HG02938 (cell line): ENCODE measurements around the gene NUMA1.
A peak's percentile ranks its signal among the peaks of the same experiment; 100 is the strongest.

Experiments used
- ATAC-seq: cut with Tn5 transposase; IDR thresholded peaks from one replicate; pipeline ENCODE4 v1.9.1; 2021; ENCODE audit warnings: mild to moderate bottlenecking, moderate library complexity; ENCODE audit not compliant: unreplicated experiment

The NUMA1 gene

GRCh38 chr11:72080326-72081183 is at the start of gene NUMA1, which contains the start of gene LRRC51:
Gene NUMA1 (minus strand): TSS chr11:72080542. CDS start chr11:72035943, 44,599 bp downstream.
Gene LRRC51 (plus strand): TSS chr11:72080850. CDS start chr11:72089084, 8,234 bp downstream.
- ATAC-seq, result peak; percentile 96

- no peak for ATAC-seq
These were observed 49.0 kb upstream of the NUMA1 start for GRCh38 chr11:72129381-72129780.

GRCh38 chr11:72127923-72128322 is 47.6 kb upstream of the NUMA1 start:
- ATAC-seq, result no peak

GRCh38 chr11:72125956-72126355 is 45.6 kb upstream of the NUMA1 start:
- ATAC-seq, result no peak

GRCh38 chr11:72124046-72124445 is 43.7 kb upstream of the NUMA1 start:
- ATAC-seq, result no peak

GRCh38 chr11:72123117-72123653 is 42.8 kb upstream of the NUMA1 start:
- no peak for ATAC-seq

- no peak for ATAC-seq
These were observed 42.3 kb upstream of the NUMA1 start for GRCh38 chr11:72122607-72123006.

GRCh38 chr11:72120930-72121329 is 40.6 kb upstream of the NUMA1 start:
- ATAC-seq, result no peak

- ATAC-seq, result no peak
These were observed 38.9 kb upstream of the NUMA1 start for GRCh38 chr11:72119198-72119597.

GRCh38 chr11:72116019-72116755 is 35.8 kb upstream of the NUMA1 start:
- no peak for ATAC-seq

- ATAC-seq, result no peak
These were observed 34.2 kb upstream of the NUMA1 start for GRCh38 chr11:72114570-72114969.

GRCh38 chr11:72112978-72113808 is 32.9 kb upstream of the NUMA1 start:
- no peak for ATAC-seq

- ATAC-seq, result peak; percentile 93
These were observed 32.0 kb upstream of the NUMA1 start, which contains the start of gene ANAPC15 for GRCh38 chr11:72112143-72112977. Gene ANAPC15 (minus strand): TSS chr11:72112695. CDS start chr11:72111276, 1,419 bp downstream.

GRCh38 chr11:72111300-72112142 is 31.2 kb upstream of the NUMA1 start:
- ATAC-seq, result peak; percentile 1

GRCh38 chr11:72105888-72106287 is 25.5 kb upstream of the NUMA1 start, which contains the start of gene TOMT:
Gene TOMT (plus strand): TSS chr11:72105924. CDS start chr11:72105952, 28 bp downstream.
- no peak for ATAC-seq

- ATAC-seq, result no peak
These were observed 23.4 kb upstream of the NUMA1 start for GRCh38 chr11:72103754-72104167.

- ATAC-seq, result peak; percentile 82
These were observed 22.8 kb upstream of the NUMA1 start, which contains the start of gene LAMTOR1 for GRCh38 chr11:72102946-72103753. Gene LAMTOR1 (minus strand): TSS chr11:72103297. CDS start chr11:72103224, 73 bp downstream.

- no peak for ATAC-seq
These were observed 22.2 kb upstream of the NUMA1 start for GRCh38 chr11:72102631-72102945.
